ENCODE measurements around the gene PAPSS2.

PAPSS2 gene

GRCh38 chr10:87750817-87751216, 91.1 kb downstream of the PAPSS2 start:
- no peak for DNase-seq (ENCODE audit: low read depth)

DNA sequence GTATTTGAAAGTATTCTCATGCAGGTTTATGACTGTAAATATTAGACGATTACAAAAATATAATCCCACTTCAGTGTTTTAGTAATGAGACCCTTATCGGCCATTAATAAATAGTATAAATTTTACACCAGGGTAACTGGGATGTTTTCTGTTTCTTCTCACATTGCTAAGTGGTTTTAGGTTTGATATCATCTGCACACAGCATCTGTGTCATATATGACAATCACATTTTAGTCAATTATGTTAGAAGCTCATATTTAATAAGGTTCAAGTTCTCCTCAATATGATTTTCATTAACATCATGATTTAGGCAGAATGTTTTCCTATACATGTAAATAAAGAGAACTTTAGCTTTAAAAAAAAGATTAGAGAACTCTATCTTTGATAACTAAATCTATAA, 91.6 kb downstream of the PAPSS2 start:
- no peak for DNase-seq (ENCODE audit: low read depth)

- no peak for DNase-seq (ENCODE audit: low read depth)
These were observed 92.9 kb downstream of the PAPSS2 start for GRCh38 chr10:87752566-87752965.

DNA sequence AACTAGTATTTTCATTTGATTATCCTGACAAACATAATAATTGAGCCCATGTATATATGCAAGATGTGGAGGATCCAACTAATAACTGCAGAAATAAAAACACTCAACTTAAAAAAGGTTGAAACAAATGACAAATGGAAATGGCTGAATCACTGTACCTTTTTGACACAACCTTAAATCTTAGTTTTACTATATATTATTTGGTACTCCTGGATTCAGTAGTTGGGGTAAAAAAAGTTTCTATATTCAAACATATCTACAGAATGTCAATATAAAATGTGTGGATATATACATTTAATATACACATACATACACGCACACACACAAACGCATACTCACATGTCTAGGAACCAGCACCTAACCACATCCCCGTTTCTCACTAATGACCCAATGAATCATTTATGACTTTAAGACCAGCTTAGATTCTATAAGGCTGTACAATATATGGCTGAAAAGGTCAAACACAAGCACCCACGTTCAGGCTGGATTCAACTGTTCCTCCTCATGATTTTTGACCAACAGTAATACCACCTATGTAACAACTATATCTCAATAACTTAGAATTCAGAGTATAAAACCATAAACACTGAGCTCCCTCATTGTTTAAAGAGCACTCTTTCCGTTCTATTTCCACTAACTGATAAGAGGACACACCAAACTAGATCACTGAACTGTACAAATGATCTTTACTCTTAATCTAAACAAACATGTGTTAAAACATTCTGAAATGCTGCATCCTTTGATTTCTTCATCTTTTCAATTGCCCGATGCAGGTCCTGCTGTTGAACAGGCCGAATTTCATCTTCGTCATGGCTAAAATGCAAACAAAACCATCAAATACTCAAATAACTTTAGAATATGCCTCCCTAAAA, 94.6 kb downstream of the PAPSS2 start:
- no peak for DNase-seq (ENCODE audit: low read depth)

- no peak for DNase-seq (ENCODE audit: low read depth)
These were observed 98.0 kb downstream of the PAPSS2 start for GRCh38 chr10:87757685-87758084.

GRCh38 chr10:87759551-87759950, 99.9 kb downstream of the PAPSS2 start:
- no peak for DNase-seq (ENCODE audit: low read depth)

- DNase-seq (ENCODE audit: low read depth), result no peak
These were observed 100.7 kb downstream of the PAPSS2 start for GRCh38 chr10:87760195-87760905.

GRCh38 chr10:87761153-87761552, 101.5 kb downstream of the PAPSS2 start:
- no peak for DNase-seq (ENCODE audit: low read depth)

DNA sequence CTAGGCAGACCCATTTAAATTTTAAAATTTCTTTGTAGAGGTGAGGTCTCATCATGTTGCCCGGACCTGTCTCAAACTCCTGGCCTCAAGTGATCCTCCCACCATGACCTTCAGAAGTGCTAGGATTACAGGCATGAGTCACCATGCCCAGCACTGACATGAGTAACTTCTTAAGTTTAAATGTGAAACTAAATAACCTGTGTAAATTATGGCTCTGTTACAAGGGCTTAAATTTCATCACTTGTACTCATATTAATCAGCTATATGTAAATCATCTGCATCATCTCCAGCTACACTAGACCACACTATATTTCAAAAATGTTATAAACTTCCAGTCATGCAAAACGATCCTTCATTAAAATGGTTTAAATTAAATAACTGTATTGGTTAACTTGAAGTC, 102.2 kb downstream of the PAPSS2 start:
- DNase-seq (ENCODE audit: low read depth), result peak; percentile 7

DNA sequence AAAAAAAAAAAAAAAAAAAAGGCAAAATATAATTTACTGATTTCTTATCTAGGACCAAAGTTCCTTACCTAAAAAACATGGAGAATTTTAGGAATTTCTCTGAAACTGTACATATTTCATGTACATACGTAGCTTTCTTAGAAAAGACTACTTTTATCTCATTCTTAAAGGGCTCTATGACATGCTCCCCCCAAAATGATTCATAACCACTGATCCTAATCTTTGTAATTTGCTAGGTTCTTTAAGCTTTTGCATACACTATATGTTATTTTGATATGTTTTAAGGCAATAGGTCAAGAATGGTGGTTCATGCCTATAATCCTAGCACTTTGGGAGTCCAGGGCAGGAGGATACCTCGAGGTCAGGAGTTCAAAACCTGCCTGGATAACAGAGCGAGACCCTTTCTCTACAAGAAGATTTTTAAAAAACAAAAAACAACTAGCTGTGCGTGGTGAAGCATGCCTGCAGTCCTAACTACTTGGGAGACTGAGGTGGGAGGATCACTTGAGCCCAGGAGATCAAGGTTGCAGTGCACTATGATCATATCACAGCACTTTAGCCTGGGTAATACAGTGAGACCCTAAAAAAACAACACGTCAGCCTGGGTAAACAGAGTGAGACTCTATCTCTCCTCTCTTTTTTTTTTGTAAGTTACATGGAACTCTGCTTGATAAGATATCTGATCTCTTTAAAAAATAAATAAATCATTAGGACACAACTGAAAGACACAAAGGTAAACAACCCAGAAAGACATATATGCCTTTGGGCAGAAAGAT, 103.6 kb downstream of the PAPSS2 start:
- no peak for DNase-seq (ENCODE audit: low read depth)

GRCh38 chr10:87764072-87764934, 104.6 kb downstream of the PAPSS2 start:
- DNase-seq (ENCODE audit: low read depth), result no peak

GRCh38 chr10:87765666-87766376, 106.1 kb downstream of the PAPSS2 start:
- no peak for DNase-seq (ENCODE audit: low read depth)

DNA sequence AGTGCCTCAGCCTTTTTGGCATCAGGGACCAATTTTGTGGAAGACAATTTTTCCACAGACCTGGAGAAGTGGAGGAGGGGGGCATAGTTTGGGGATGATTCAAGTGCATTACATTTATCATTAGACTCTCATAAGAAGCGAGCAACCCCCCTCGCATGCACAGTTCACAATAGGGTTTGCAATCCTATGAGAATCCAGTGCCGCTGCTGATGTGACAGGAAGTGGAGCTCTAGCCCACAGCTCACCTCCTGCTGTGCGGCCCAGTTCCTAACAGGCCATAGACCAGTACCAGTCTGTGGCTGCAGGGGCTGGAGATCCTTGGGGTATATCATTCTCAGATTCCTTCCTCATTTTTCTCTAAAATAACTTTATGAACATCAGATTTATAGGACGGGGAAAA, 107.6 kb downstream of the PAPSS2 start:
- no peak for DNase-seq (ENCODE audit: low read depth)

- no peak for DNase-seq (ENCODE audit: low read depth)
These were observed 112.3 kb downstream of the PAPSS2 start for GRCh38 chr10:87771871-87772500.

DNA sequence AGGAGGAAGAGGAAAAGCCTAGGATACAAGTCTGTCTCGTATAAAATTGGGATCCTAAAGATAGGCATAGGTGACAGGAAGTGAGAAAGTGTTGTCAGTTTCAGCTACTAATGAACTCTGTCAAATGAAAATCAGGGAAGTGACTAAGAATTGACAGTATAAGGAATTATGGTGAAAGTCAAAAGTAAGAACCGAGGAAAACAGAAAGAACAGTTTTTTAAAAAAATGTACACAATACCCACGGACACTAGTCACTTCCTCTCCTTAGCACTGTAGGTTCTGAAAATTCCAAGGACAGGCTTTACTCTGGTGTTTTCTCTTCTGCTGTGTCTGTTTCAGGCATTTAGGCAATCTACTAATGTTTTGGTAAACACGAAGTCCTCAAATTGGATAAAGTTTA, 116.1 kb downstream of the PAPSS2 start:
- DNase-seq (ENCODE audit: low read depth), result no peak

- no peak for DNase-seq (ENCODE audit: low read depth)
These were observed 116.7 kb downstream of the PAPSS2 start for GRCh38 chr10:87776328-87776727.

GRCh38 chr10:87781545-87781944, 121.9 kb downstream of the PAPSS2 start:
- DNase-seq (ENCODE audit: low read depth), result no peak

DNA sequence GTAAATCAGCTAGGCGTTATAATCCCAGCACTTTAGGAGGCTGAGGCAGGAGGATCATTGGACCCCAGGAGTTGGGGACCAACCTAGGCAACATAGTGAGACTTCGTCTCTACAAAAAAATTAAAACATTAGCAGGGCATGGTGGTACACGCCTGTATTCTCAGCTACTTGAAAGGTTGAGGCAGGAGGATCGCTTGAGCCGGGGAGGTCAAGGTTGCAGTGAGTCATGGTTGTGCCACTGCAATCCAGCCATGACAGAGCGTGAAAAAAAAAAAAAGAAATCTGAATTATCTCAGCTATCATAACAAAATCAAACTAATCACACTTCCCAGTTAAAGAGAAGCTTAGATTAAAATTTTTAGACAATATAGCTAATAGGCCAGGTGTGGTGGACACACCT, 123.0 kb downstream of the PAPSS2 start:
- no peak for DNase-seq (ENCODE audit: low read depth)

GRCh38 chr10:87786421-87786820, 126.7 kb downstream of the PAPSS2 start:
- no peak for DNase-seq (ENCODE audit: low read depth)

- no peak for DNase-seq (ENCODE audit: low read depth)
These were observed 130.5 kb downstream of the PAPSS2 start for GRCh38 chr10:87790185-87790584.

- DNase-seq (ENCODE audit: low read depth), result no peak
These were observed 134.6 kb downstream of the PAPSS2 start for GRCh38 chr10:87794285-87794684.
